Panc1 (cell line): ENCODE data around the gene NFRKB.

Experiments used
- POLR2AphosphoS5 ChIP-seq: IDR thresholded peaks from 2 replicates; pipeline ENCODE4 v1.6.1; 2012; ENCODE audit warnings: mild to moderate bottlenecking, low read depth, low read length, moderate library complexity
- SIN3A ChIP-seq: IDR thresholded peaks from 2 replicates; pipeline ENCODE4 v1.6.1; 2012; ENCODE audit warnings: low read depth, mild to moderate bottlenecking, low read length, moderate library complexity, borderline replicate concordance; ENCODE audit not compliant: insufficient read depth
- TF ChIP-seq, protein P1 (sequence below): fragments of 450-650 bp; IDR thresholded peaks from 2 replicates; pipeline ENCODE4 v1.5.1; 2017; ENCODE audit warnings: mild to moderate bottlenecking

DNA sequence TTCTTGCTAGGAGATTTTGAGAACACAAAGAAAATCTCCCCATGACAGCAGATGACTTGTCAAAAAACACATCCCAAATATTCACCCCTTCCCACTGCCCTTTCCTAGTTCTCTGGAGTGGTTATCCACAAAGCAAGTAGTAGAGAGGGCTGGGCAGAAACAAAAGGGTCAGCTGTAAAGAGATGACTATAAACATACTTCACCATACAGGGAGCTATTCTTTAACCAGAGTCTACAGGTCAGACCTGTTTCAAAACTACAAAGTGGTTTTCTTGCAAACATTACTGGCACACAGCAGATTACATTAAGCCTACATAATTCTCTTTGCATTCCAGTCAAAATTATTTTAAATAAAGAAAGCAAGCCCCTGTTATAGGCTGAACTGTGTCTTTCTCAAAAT lies 47.7 kb upstream of the NFRKB start:
- TF ChIP-seq, protein P1, sequence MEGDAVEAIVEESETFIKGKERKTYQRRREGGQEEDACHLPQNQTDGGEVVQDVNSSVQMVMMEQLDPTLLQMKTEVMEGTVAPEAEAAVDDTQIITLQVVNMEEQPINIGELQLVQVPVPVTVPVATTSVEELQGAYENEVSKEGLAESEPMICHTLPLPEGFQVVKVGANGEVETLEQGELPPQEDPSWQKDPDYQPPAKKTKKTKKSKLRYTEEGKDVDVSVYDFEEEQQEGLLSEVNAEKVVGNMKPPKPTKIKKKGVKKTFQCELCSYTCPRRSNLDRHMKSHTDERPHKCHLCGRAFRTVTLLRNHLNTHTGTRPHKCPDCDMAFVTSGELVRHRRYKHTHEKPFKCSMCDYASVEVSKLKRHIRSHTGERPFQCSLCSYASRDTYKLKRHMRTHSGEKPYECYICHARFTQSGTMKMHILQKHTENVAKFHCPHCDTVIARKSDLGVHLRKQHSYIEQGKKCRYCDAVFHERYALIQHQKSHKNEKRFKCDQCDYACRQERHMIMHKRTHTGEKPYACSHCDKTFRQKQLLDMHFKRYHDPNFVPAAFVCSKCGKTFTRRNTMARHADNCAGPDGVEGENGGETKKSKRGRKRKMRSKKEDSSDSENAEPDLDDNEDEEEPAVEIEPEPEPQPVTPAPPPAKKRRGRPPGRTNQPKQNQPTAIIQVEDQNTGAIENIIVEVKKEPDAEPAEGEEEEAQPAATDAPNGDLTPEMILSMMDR: no peak
- TF ChIP-seq POLR2AphosphoS5: no peak
- no peak for TF ChIP-seq SIN3A
